Eye (tissue), 1 donor: ENCODE results near the gene STX10.

Experiments used
- DNase-seq: peaks from one replicate; pipeline ENCODE4 v3.0.0-alpha.2; 2015

STX10 gene

GRCh38 chr19:13139633-13140311 lies 10.4 kb downstream of the STX10 start:
- no peak for DNase-seq

- DNase-seq, result no peak
These were observed 11.3 kb downstream of the STX10 start for GRCh38 chr19:13138916-13139198.

- DNase-seq, result no peak
These were observed 11.8 kb downstream of the STX10 start for GRCh38 chr19:13138171-13138915.

GRCh38 chr19:13137290-13137794 lies 12.8 kb downstream of the STX10 start:
- DNase-seq, result no peak

- DNase-seq, result no peak
These were observed 14.8 kb downstream of the STX10 start for GRCh38 chr19:13135068-13136062.

- no peak for DNase-seq
These were observed 15.5 kb downstream of the STX10 start for GRCh38 chr19:13134626-13135025.

- DNase-seq, result no peak
These were observed 16.8 kb downstream of the STX10 start for GRCh38 chr19:13133241-13133870.

GRCh38 chr19:13132471-13133180 lies 17.5 kb downstream of the STX10 start:
- DNase-seq, result no peak

GRCh38 chr19:13130886-13131490 lies 19.2 kb downstream of the STX10 start:
- DNase-seq, result no peak

GRCh38 chr19:13129384-13129783 lies 20.8 kb downstream of the STX10 start:
- no peak for DNase-seq

- DNase-seq, result no peak
These were observed 21.6 kb downstream of the STX10 start for GRCh38 chr19:13128583-13128982.

- no peak for DNase-seq
These were observed 22.2 kb downstream of the STX10 start for GRCh38 chr19:13127811-13128575.

GRCh38 chr19:13127051-13127450 lies 23.1 kb downstream of the STX10 start:
- no peak for DNase-seq

GRCh38 chr19:13122980-13123957 lies 26.9 kb downstream of the STX10 start:
- no peak for DNase-seq

- no peak for DNase-seq
These were observed 27.8 kb downstream of the STX10 start for GRCh38 chr19:13122275-13122878.

- no peak for DNase-seq
These were observed 28.5 kb downstream of the STX10 start for GRCh38 chr19:13121551-13122274.

- no peak for DNase-seq
These were observed 29.4 kb downstream of the STX10 start for GRCh38 chr19:13120817-13121216.

- DNase-seq, result no peak
These were observed 30.1 kb downstream of the STX10 start for GRCh38 chr19:13120031-13120430.
